CD4-positive, alpha-beta T cell treated with Interleukin-15 for 4 hours (primary cell): ENCODE results near the gene DHRS1.
A peak's percentile ranks its signal among the peaks of the same experiment; 100 is the strongest.

Experiments used
- DNase-seq: peaks from one replicate; pipeline ENCODE4 v3.0.0-alpha.2; 2020; ENCODE audit warnings: low spot score

Gene DHRS1

GRCh38 chr14:24327914-24328313 lies 28.3 kb upstream of the DHRS1 start:
- DNase-seq = peak; percentile 20

GRCh38 chr14:24327303-24327702 lies 27.7 kb upstream of the DHRS1 start:
- no peak for DNase-seq

- DNase-seq = no peak
Measured at GRCh38 chr14:24325963-24326362, 26.4 kb upstream of the DHRS1 start.

GRCh38 chr14:24325041-24325530 lies 25.5 kb upstream of the DHRS1 start:
- no peak for DNase-seq

- DNase-seq = no peak
Measured at GRCh38 chr14:24324024-24324423, 24.4 kb upstream of the DHRS1 start.

- no peak for DNase-seq
Measured at GRCh38 chr14:24323341-24323740, 23.8 kb upstream of the DHRS1 start.

- no peak for DNase-seq
Measured at GRCh38 chr14:24322672-24323071, 23.1 kb upstream of the DHRS1 start.

- DNase-seq = no peak
Measured at GRCh38 chr14:24321212-24321975, 21.8 kb upstream of the DHRS1 start.

- no peak for DNase-seq
Measured at GRCh38 chr14:24317141-24317928, 17.8 kb upstream of the DHRS1 start.

- no peak for DNase-seq
Measured at GRCh38 chr14:24316597-24316950, 17.0 kb upstream of the DHRS1 start.

GRCh38 chr14:24315807-24316596 lies 16.4 kb upstream of the DHRS1 start:
- DNase-seq = no peak

GRCh38 chr14:24315243-24315806 lies 15.7 kb upstream of the DHRS1 start:
- DNase-seq = no peak

- no peak for DNase-seq
Measured at GRCh38 chr14:24314377-24315193, 15.0 kb upstream of the DHRS1 start.

- DNase-seq = no peak
Measured at GRCh38 chr14:24313913-24314312, 14.3 kb upstream of the DHRS1 start.

GRCh38 chr14:24312736-24313507 lies 13.3 kb upstream of the DHRS1 start:
- DNase-seq = peak; percentile 44

- DNase-seq = no peak
Measured at GRCh38 chr14:24311837-24312615, 12.4 kb upstream of the DHRS1 start.

- DNase-seq = peak; percentile 71
Measured at GRCh38 chr14:24310646-24311604, 11.3 kb upstream of the DHRS1 start, which contains the start of gene LTB4R. Gene LTB4R, plus strand, starts transcription at chr14:24311502. Its CDS starts 4,150 bp downstream, at chr14:24315652.

- DNase-seq = no peak
Measured at GRCh38 chr14:24310265-24310645, 10.7 kb upstream of the DHRS1 start.
